Glutamatergic neuron (in vitro differentiated cells): ENCODE measurements around the gene SLC23A2. TPM values are rescaled to one million over a fixed set of nuclear protein-coding genes. Genes with fewer than 3 reads are reported as not detected.

Experiments
- DNase-seq: peaks from one replicate; pipeline ENCODE4 v3.0.0; 2022
- H3K27ac Mint-ChIP-seq: one replicate; pipeline ENCODE4 v1.8.0; 2020; ENCODE audit warnings: mild to moderate bottlenecking, mixed read lengths, inconsistent platforms; ENCODE audit not compliant: unreplicated experiment
- H3K27me3 Mint-ChIP-seq: one replicate; pipeline ENCODE4 v1.8.0; 2020; ENCODE audit warnings: mild to moderate bottlenecking, moderate library complexity, mixed read lengths, inconsistent platforms; ENCODE audit not compliant: unreplicated experiment
- H3K36me3 Mint-ChIP-seq: one replicate; pipeline ENCODE4 v1.8.0; 2020; ENCODE audit warnings: mild to moderate bottlenecking, mixed read lengths, inconsistent platforms; ENCODE audit not compliant: unreplicated experiment
- H3K4me1 Mint-ChIP-seq: one replicate; pipeline ENCODE4 v1.8.0; 2020; ENCODE audit warnings: mild to moderate bottlenecking, low read depth, mixed read lengths, inconsistent platforms; ENCODE audit not compliant: unreplicated experiment
- H3K4me3 Mint-ChIP-seq: one replicate; pipeline ENCODE4 v1.8.0; 2020; ENCODE audit warnings: mild to moderate bottlenecking, mixed read lengths, inconsistent platforms; ENCODE audit not compliant: unreplicated experiment
- H3K9me3 Mint-ChIP-seq: one replicate; pipeline ENCODE4 v1.8.0; 2020; ENCODE audit warnings: mild to moderate bottlenecking, moderate library complexity, mixed read lengths, inconsistent platforms; ENCODE audit not compliant: unreplicated experiment
- CTCF ChIP-seq: fragments of 200-600 bp; sonication (generic); IDR thresholded peaks from one replicate; pipeline ENCODE4 v1.5.0; 2021; ENCODE audit not compliant: partially characterized antibody, unreplicated experiment
- total RNA-seq: library from RNA; stranded (reverse); fragmentation: NEBNext Ultra II Directional; extraction: Animal tissue kit (Norgen Biotek cat#: 25700); gene quantifications from one replicate; pipeline ENCODE4 v1.2.1, GENCODE V29; 2021; ENCODE audit not compliant: unreplicated experiment

Gene SLC23A2
- total RNA-seq, 1 donor from 2014 or later = 20.4 TPM

- H3K4me3 Mint-ChIP-seq = no peak overlapping the region
- no peak overlapping the region for H3K27ac Mint-ChIP-seq
- H3K4me1 Mint-ChIP-seq = peaks cover 8% of the 10 kb centered on the region
- H3K36me3 Mint-ChIP-seq = peaks cover 4% of the 10 kb centered on the region
- no peaks in the 10 kb centered on the region for H3K27me3 Mint-ChIP-seq
- no peak for DNase-seq
- no peaks in the 10 kb centered on the region for H3K9me3 Mint-ChIP-seq
- TF ChIP-seq CTCF = no peak
These were observed 114.4 kb downstream of the SLC23A2 start for GRCh38 chr20:4886771-4887527.

GRCh38 chr20:4885877-4886276 lies 115.4 kb downstream of the SLC23A2 start:
- peaks cover 4% of the 10 kb centered on the region for H3K36me3 Mint-ChIP-seq
- H3K27me3 Mint-ChIP-seq = peaks cover 1% of the 10 kb centered on the region
- no peak overlapping the region for H3K27ac Mint-ChIP-seq
- TF ChIP-seq CTCF = no peak
- H3K4me1 Mint-ChIP-seq = peaks cover 8% of the 10 kb centered on the region
- DNase-seq = no peak
- H3K4me3 Mint-ChIP-seq = no peak overlapping the region
- no peaks in the 10 kb centered on the region for H3K9me3 Mint-ChIP-seq

- Mint-ChIP-seq H3K4me3 (no peak overlapping the region), H3K36me3 (no peaks in the 10 kb centered on the region)
These were observed 117.8 kb downstream of the SLC23A2 start for GRCh38 chr20:4883546-4883945.

GRCh38 chr20:4883051-4883450 lies 118.3 kb downstream of the SLC23A2 start:
- TF ChIP-seq CTCF = no peak
- no peak overlapping the region for H3K4me3 Mint-ChIP-seq
- H3K27me3 Mint-ChIP-seq = peaks cover 2% of the 10 kb centered on the region
- H3K27ac Mint-ChIP-seq = no peak overlapping the region
- DNase-seq = no peak
- no peaks in the 10 kb centered on the region for H3K36me3 Mint-ChIP-seq
- no peaks in the 10 kb centered on the region for H3K9me3 Mint-ChIP-seq
- H3K4me1 Mint-ChIP-seq = peaks cover 8% of the 10 kb centered on the region

More at GRCh38 chr20:4883546-4883945, 117.8 kb downstream of the SLC23A2 start:
- Mint-ChIP-seq H3K4me1 (peaks cover 8% of the 10 kb centered on the region), H3K27ac (no peak overlapping the region), H3K9me3 (no peaks in the 10 kb centered on the region), H3K27me3 (peaks cover 2% of the 10 kb centered on the region)
- no peak for TF ChIP-seq CTCF
- DNase-seq = no peak

GRCh38 chr20:4881006-4881730 lies 120.1 kb downstream of the SLC23A2 start:
- no peak for TF ChIP-seq CTCF
- Mint-ChIP-seq H3K4me3 (no peak overlapping the region), H3K27me3 (peaks cover 2% of the 10 kb centered on the region), H3K9me3 (no peaks in the 10 kb centered on the region), H3K4me1 (peaks cover 6% of the 10 kb centered on the region), H3K27ac (no peak overlapping the region), H3K36me3 (no peaks in the 10 kb centered on the region)
- DNase-seq = no peak
